Heart right ventricle (tissue), 16 donors: Measurements from ENCODE around the gene EHMT1. TPM values are rescaled to one million over a fixed set of nuclear protein-coding genes. Genes with fewer than 3 reads are reported as not detected.

Experiments used
- ATAC-seq, 8 donors: fragments of 200-7000 bp; cut with Tn5 transposase; one replicate each; pipeline ENCODE4 v1.9.1; 2020; ENCODE audit warnings: mild to moderate bottlenecking in 8 of 8, moderate library complexity in 8 of 8, moderate number of reproducible peaks in 1 of 8
- DNase-seq, 2 donors: peaks; one replicate each; pipeline ENCODE4 v3.0.0-alpha.2; 2020
- H3K27ac ChIP-seq, 10 donors: fragments of 200-600 bp; sonication (generic) in 2 of 10; one replicate each; pipeline versions ENCODE4 v1.5.0 to v1.8.0; 2020 to 2022; ENCODE audit warnings: mild to moderate bottlenecking in 3 of 10
- H3K27me3 ChIP-seq, 7 donors: fragments of 200-600 bp; one replicate each; pipeline ENCODE4 v1.8.0; 2021 to 2022; ENCODE audit warnings: mild to moderate bottlenecking in 2 of 7
- H3K36me3 ChIP-seq, 9 donors: fragments of 200-600 bp; sonication (generic) in 1 of 9; one replicate each; pipeline versions ENCODE4 v1.5.0 to v1.8.0; 2020 to 2022; ENCODE audit warnings: mild to moderate bottlenecking in 2 of 9
- H3K4me1 ChIP-seq, 9 donors: fragments of 200-600 bp; sonication (generic) in 1 of 9; one replicate each; pipeline versions ENCODE4 v1.5.0 to v1.8.0; 2020 to 2022; ENCODE audit warnings: mild to moderate bottlenecking in 4 of 9
- H3K4me3 ChIP-seq, 10 donors: fragments of 200-600 bp; sonication (generic) in 2 of 10; one replicate each; pipeline versions ENCODE4 v1.5.0 to v1.8.0; 2020 to 2022; ENCODE audit warnings: mild to moderate bottlenecking in 7 of 10, moderate library complexity in 2 of 10
- H3K9me3 ChIP-seq, 11 donors: fragments of 200-600 bp in 10 of 11; sonication (generic) in 2 of 11; one replicate each; pipeline versions ENCODE4 v1.5.0 to v1.8.0; 2013 to 2022; ENCODE audit warnings: mild to moderate bottlenecking in 2 of 11, control low read depth in 1 of 11, moderate library complexity in 1 of 11
- CTCF ChIP-seq, 9 donors: fragments of 200-600 bp; sonication (generic) in 2 of 9; IDR thresholded peaks; one replicate each; pipeline versions ENCODE4 v1.5.0 to v1.8.0; 2021 to 2022; ENCODE audit warnings: antibody characterized with exemption in 9 of 9, mild to moderate bottlenecking in 5 of 9, moderate library complexity in 1 of 9
- WGBS, 2 donors: extraction: QIAGEN DNeasy Blood & Tissue Kit; methylation state at CpG; one replicate each; pipeline ENCODE4 v1.1.7; 2013; ENCODE audit warnings: inconsistent platforms in 1 of 2; 5-methylcytosine and 5-hydroxymethylcytosine counted together
- intact Hi-C, 10 donors: fragments of 100-400 bp; cut with DNase I; formaldehyde crosslinking; loops; one replicate each; pipeline versions ENCODE4 v1.11.1 to v1.14.2; 2022
- polyA plus RNA-seq, 2 donors: library from polyadenylated mRNA; stranded (reverse); fragments of 200-250 nt; gene quantifications; one replicate each; pipeline ENCODE4 v1.2.3, GENCODE V29; 2013
- total RNA-seq, 10 donors: library from RNA; stranded (reverse); fragmentation: NEBNext Ultra II Directional in 3 of 10; extraction: Animal tissue kit (Norgen Biotek cat#: 25700) in 3 of 10; gene quantifications; one replicate each; pipeline versions ENCODE4 v1.2.1 to v1.2.4, GENCODE V29; 2021 to 2023
- donor health status: Arrhythmogenic right ventricular cardiomyopathy.
- donor health status: ischemic (EF 13 %, LVEDD 7.1; RV severe dilation, severe dysfunction).
- donor health status: healthy with polysubstance abuse.
- donor health status: DM: no; HTN: yes; CAD: no.
- donor health status: DM: no; HTN: no; CAD: no.
- donor health status: ischemic (EF 25% LVEDD 6.9; RV normal size, moderate dysfunction).
- donor health status: ischemic (EF 25% LVEDD 5.7; RV mildly dilated, moderate dysfunction).
- donor health status: healthy.
- donor health status: DM: yes; HTN: yes; CAD: no.
- donor health status: Ischemic cardiomyopathy.
- donor health status: ischemic (EF 35%, LVEDD 5.7; RV mildly dilated, moderate dysfunction).
- donor health status: nonischemic (EF 11% LVEDD 7.7; RV severe dilation, severe dysfunction).
- donor health status: DM: yes; HTN: yes; CAD: no.
- donor health status: PGD.
- donor health status: ischemic (EF 29% LVEDD 5.4; RV normal size, mild dysfunction).
- donor health status: nonischemic (EF 23%, LVEDD 6.1; RV moderate dilation, normal function).

Gene EHMT1
- total and polyA plus RNA-seq, 12 donors, result 19.6 to 45.1 (median 31.1) TPM

DNA sequence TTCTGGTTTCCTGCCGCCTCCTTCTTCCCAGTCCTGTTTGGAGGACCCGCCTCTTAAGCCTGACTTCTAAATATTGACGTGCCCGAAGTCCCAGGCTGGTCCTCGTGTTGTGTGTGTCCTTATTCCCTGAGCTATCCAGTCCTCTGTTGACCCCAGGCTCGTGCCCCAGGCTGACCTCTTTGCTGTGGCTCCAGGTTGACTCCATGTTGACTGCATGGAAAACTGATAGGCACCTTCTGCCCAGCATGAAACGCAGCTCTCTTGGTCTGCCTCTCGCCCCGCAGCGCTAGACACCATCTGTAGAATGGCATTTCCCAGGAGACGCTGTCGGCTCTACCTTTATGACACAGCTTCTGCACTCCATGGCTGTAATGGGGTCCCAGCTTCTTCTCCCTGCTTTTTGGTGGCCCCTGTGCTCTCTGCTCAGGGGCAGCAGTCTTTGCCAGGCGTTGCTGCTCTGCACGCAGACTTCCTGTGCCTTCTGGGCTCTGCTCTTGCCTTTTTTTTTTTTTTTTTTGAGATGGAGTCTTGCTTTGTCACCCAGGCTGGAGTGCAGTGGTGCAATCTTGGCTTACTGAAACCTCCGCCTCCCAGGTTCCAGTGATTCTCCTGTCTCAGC lies 28.4 kb downstream of the EHMT1 start:
- ATAC-seq, result peak in 1 of 8 donors; percentile 14
- no peaks in the 10 kb centered on the region for H3K9me3 ChIP-seq
- intact Hi-C loops, result no loop called here
- peaks cover 0 to 59% (median 6%) of the 10 kb centered on the region in 9 donors for H3K36me3 ChIP-seq
- no peaks in the 10 kb centered on the region for H3K27me3 ChIP-seq
- H3K4me1 ChIP-seq, result peaks cover 0 to 31% (median 6%) of the 10 kb centered on the region in 9 donors
- H3K27ac ChIP-seq, result peak overlapping the region in 1 of 10 donors; percentile 70
- no peak for TF ChIP-seq CTCF (IDR thresholded peaks at IDR 0.05)
- WGBS, 2 donors, result 74 to 81% methylated on average over 15 of the region's 15 CpGs
- H3K4me3 ChIP-seq, result peak overlapping the region in 1 of 10 donors; percentile 28
- no peak for DNase-seq

DNA sequence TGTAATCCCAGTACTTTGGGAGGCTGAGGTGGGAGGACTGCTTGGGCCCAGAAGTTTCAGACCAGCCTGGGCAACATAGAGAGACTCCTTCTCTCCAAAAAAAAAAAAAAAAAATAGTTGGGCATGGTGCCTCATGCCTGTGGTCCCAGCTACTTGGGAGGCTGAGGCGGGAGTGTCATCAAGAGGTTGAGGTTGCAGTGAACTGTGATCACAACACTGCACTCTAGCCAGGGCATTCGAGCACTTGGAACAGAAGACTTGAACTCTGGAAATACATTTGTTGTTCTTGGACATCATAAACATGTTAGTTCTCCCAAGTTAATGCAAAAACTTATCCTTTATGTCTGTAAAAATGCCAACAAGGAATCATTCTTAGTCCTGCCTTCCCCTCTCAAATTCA lies 29.6 kb downstream of the EHMT1 start:
- Histone ChIP-seq H3K4me3 (no peak overlapping the region), H3K9me3 (no peaks in the 10 kb centered on the region), H3K36me3 (peaks cover 0 to 62% (median 6%) of the 10 kb centered on the region in 9 donors), H3K4me1 (peaks cover 0 to 31% (median 6%) of the 10 kb centered on the region in 9 donors), H3K27ac (no peak overlapping the region), H3K27me3 (no peaks in the 10 kb centered on the region)
- ATAC-seq (no peak), DNase-seq (no peak)
- TF ChIP-seq CTCF (IDR thresholded peaks at IDR 0.05), result no peak
- 81 to 82% methylated on average over 2 of the region's 2 CpGs for WGBS, 2 donors
- intact Hi-C loops, result no loop called here

DNA sequence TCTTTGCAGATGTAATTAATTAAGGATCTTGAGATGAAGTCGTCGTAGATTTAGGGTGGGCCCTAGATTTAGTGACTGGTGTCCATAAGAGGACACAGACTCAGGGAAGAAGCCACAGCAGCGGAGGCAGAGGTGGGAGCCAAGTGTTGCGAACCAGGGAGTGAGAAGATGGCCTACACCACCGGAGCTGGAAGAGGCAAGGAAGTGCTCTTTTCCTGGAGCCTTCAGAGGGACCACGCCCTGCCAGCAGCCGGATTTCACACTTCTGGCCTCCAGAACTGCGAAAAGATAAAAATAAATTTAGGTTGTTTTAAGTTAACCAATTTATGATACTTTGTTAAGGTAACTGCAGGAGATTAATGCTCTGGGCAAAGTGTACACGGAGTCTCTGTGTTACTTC lies 30.7 kb downstream of the EHMT1 start:
- no peak for DNase-seq
- Histone ChIP-seq H3K4me3 (no peak overlapping the region), H3K4me1 (peaks cover 0 to 21% (median 6%) of the 10 kb centered on the region in 9 donors), H3K9me3 (no peaks in the 10 kb centered on the region), H3K36me3 (peaks cover 0 to 64% (median 6%) of the 10 kb centered on the region in 9 donors), H3K27me3 (no peaks in the 10 kb centered on the region), H3K27ac (no peak overlapping the region)
- ATAC-seq, result peak in 2 of 8 donors; percentile 34 to 55
- TF ChIP-seq CTCF (IDR thresholded peaks at IDR 0.05), result no peak
- intact Hi-C loops, result no loop called here
- WGBS, 2 donors, result 66 to 81% methylated on average over 9 of the region's 9 CpGs

- ATAC-seq (no peak), DNase-seq (no peak)
- no peak for TF ChIP-seq CTCF (IDR thresholded peaks at IDR 0.05)
- H3K36me3 ChIP-seq, result peaks cover 0 to 71% (median 6%) of the 10 kb centered on the region in 9 donors
- peaks cover 0 to 20% (median 6%) of the 10 kb centered on the region in 9 donors for H3K4me1 ChIP-seq
- H3K27me3 ChIP-seq, result no peaks in the 10 kb centered on the region
- H3K4me3 ChIP-seq, result no peak overlapping the region
- 95 to 98% methylated on average over 2 of the region's 2 CpGs for WGBS, 2 donors
- no peak overlapping the region for H3K27ac ChIP-seq
- intact Hi-C loops, result no loop called here
- no peaks in the 10 kb centered on the region for H3K9me3 ChIP-seq
Observed at GRCh38 chr9:137650259-137650658, 31.5 kb downstream of the EHMT1 start.
